SKM-1 treated with dmso at 0.1 percent for 144 hours (cell line): ENCODE data around the gene ACSF3.
"Not testable (repeated sequence)": the region's sequence is repeated elsewhere in the genome, so short reads cannot be mapped to it uniquely, and the experiment has no call there.

Experiments used
- DNase-seq: peaks from one replicate; lab custom pipeline; 2025; ENCODE audit not compliant: unreplicated experiment; lab: John Stamatoyannopoulos, UW

The ACSF3 gene

GRCh38 chr16:89156740-89157645 is 63.3 kb downstream of the ACSF3 start:
- no peak for DNase-seq

GRCh38 chr16:89157778-89158177 is 64.1 kb downstream of the ACSF3 start:
- no peak for DNase-seq

- DNase-seq = no peak
Measured at GRCh38 chr16:89159066-89159849, 65.6 kb downstream of the ACSF3 start.

- no peak for DNase-seq
Measured at GRCh38 chr16:89159850-89160354, 66.2 kb downstream of the ACSF3 start.

- no peak for DNase-seq
Measured at GRCh38 chr16:89160977-89161701, 67.5 kb downstream of the ACSF3 start.

GRCh38 chr16:89161763-89162713 is 68.4 kb downstream of the ACSF3 start:
- no peak for DNase-seq

GRCh38 chr16:89163297-89163696 is 69.6 kb downstream of the ACSF3 start:
- DNase-seq = no peak

- no peak for DNase-seq
Measured at GRCh38 chr16:89164436-89164835, 70.8 kb downstream of the ACSF3 start.

GRCh38 chr16:89164847-89165680 is 71.4 kb downstream of the ACSF3 start:
- DNase-seq = no peak

GRCh38 chr16:89165681-89165979 is 72.0 kb downstream of the ACSF3 start:
- not testable (repeated sequence) for DNase-seq

GRCh38 chr16:89166696-89167424 is 73.2 kb downstream of the ACSF3 start:
- no peak for DNase-seq

GRCh38 chr16:89167425-89167941 is 73.8 kb downstream of the ACSF3 start:
- DNase-seq = peak; percentile 81

- DNase-seq = no peak
Measured at GRCh38 chr16:89168381-89169189, 74.9 kb downstream of the ACSF3 start.

- no peak for DNase-seq
Measured at GRCh38 chr16:89169778-89170177, 76.1 kb downstream of the ACSF3 start.

GRCh38 chr16:89170346-89171215 is 76.9 kb downstream of the ACSF3 start:
- DNase-seq = no peak
